Neural progenitor cell (in vitro differentiated cells): ENCODE results near the gene ARPIN. TPM values are rescaled to one million over a fixed set of nuclear protein-coding genes. Genes with fewer than 3 reads are reported as not detected.
A peak's percentile ranks its signal among the peaks of the same experiment; 100 is the strongest.
"Not testable (repeated sequence)": the region's sequence is repeated elsewhere in the genome, so short reads cannot be mapped to it uniquely, and the experiment has no call there.

ENCODE experiments used
- DNase-seq: peaks from one replicate; pipeline ENCODE4 v3.0.0-alpha.2; 2016; ENCODE audit warnings: low spot score
- H2AFZ ChIP-seq: fragments of 200-600 bp; sonication (generic); replicated peaks from 2 replicates; pipeline ENCODE4 v1.6.1; 2016; ENCODE audit warnings: antibody characterized with exemption
- H3F3A ChIP-seq: fragments of 200-600 bp; sonication (generic); 2 replicates; pipeline ENCODE4 v1.6.1; 2016; ENCODE audit warnings: antibody characterized with exemption, low read depth
- H3K27ac ChIP-seq: fragments of 200-600 bp; sonication (generic); 2 replicates; pipeline ENCODE4 v1.5.1; 2016; ENCODE audit warnings: mild to moderate bottlenecking
- H3K27me3 ChIP-seq: fragments of 200-600 bp; sonication (generic); 2 replicates; pipeline ENCODE4 v1.6.1; 2016; ENCODE audit warnings: mild to moderate bottlenecking, moderate library complexity
- H3K36me3 ChIP-seq: fragments of 200-600 bp; sonication (generic); 2 replicates; pipeline ENCODE4 v1.5.1; 2016
- H3K4me1 ChIP-seq: fragments of 200-600 bp; sonication (generic); 2 replicates; pipeline ENCODE4 v1.6.1; 2016; ENCODE audit warnings: mixed run types
- H3K4me2 ChIP-seq: fragments of 200-600 bp; sonication (generic); 2 replicates; pipeline ENCODE4 v1.6.1; 2016
- H3K4me3 ChIP-seq: fragments of 200-600 bp; sonication (generic); 2 replicates; pipeline ENCODE4 v1.5.1; 2016
- H3K79me2 ChIP-seq: fragments of 200-600 bp; sonication (generic); 2 replicates; pipeline ENCODE4 v1.6.1; 2016; ENCODE audit warnings: low read depth
- H3K9ac ChIP-seq: fragments of 200-600 bp; sonication (generic); 2 replicates; pipeline ENCODE4 v1.6.1; 2016
- H3K9me3 ChIP-seq: fragments of 200-600 bp; sonication (generic); 2 replicates; pipeline ENCODE4 v1.5.1; 2016; ENCODE audit warnings: low read depth
- H4K20me1 ChIP-seq: fragments of 200-600 bp; sonication (generic); 2 replicates; pipeline ENCODE4 v1.6.1; 2016; ENCODE audit warnings: low read depth
- H3K27ac Mint-ChIP-seq: 3 replicates; pipeline ENCODE4 v1.8.0; 2021; ENCODE audit warnings: mixed read lengths
- H3K27me3 Mint-ChIP-seq: 2 replicates; pipeline ENCODE4 v1.8.0; 2022; ENCODE audit warnings: low read depth, mild to moderate bottlenecking, inconsistent platforms, moderate library complexity, mixed read lengths; ENCODE audit not compliant: insufficient read depth
- H3K36me3 Mint-ChIP-seq: 3 replicates; pipeline ENCODE4 v1.8.0; 2021; ENCODE audit warnings: mixed read lengths
- H3K4me1 Mint-ChIP-seq: 3 replicates; pipeline ENCODE4 v1.8.0; 2021; ENCODE audit warnings: mixed read lengths
- H3K4me3 Mint-ChIP-seq: 3 replicates; pipeline ENCODE4 v1.8.0; 2021; ENCODE audit warnings: mild to moderate bottlenecking, moderate library complexity, mixed read lengths
- H3K9me3 Mint-ChIP-seq: 3 replicates; pipeline ENCODE4 v1.8.0; 2020; ENCODE audit warnings: mixed read lengths
- EZH2 ChIP-seq: fragments of 200-600 bp; sonication (generic); IDR thresholded peaks from 2 replicates; pipeline ENCODE4 v1.6.1; 2017; ENCODE audit warnings: antibody characterized with exemption, mild to moderate bottlenecking, moderate library complexity
- EZH2phosphoT487 ChIP-seq: fragments of 200-600 bp; sonication (generic); IDR thresholded peaks from 2 replicates; pipeline ENCODE4 v1.6.1; 2017; ENCODE audit warnings: antibody characterized with exemption
- total RNA-seq: library from RNA; depleted of rRNA; stranded (reverse); fragments of >200 nt; gene quantifications from 2 replicates; pipeline ENCODE4 v1.2.3, GENCODE V29; 2015; ENCODE audit warnings: low replicate concordance
- TF ChIP-seq, protein P1 (sequence below): fragments of 200-600 bp; sonication (generic); IDR thresholded peaks from 2 replicates; pipeline ENCODE4 v1.5.1; 2017; ENCODE audit warnings: antibody characterized with exemption, mild to moderate bottlenecking

The ARPIN gene
- total RNA-seq = 5.9 and 10.4 TPM in 2 replicates

DNA sequence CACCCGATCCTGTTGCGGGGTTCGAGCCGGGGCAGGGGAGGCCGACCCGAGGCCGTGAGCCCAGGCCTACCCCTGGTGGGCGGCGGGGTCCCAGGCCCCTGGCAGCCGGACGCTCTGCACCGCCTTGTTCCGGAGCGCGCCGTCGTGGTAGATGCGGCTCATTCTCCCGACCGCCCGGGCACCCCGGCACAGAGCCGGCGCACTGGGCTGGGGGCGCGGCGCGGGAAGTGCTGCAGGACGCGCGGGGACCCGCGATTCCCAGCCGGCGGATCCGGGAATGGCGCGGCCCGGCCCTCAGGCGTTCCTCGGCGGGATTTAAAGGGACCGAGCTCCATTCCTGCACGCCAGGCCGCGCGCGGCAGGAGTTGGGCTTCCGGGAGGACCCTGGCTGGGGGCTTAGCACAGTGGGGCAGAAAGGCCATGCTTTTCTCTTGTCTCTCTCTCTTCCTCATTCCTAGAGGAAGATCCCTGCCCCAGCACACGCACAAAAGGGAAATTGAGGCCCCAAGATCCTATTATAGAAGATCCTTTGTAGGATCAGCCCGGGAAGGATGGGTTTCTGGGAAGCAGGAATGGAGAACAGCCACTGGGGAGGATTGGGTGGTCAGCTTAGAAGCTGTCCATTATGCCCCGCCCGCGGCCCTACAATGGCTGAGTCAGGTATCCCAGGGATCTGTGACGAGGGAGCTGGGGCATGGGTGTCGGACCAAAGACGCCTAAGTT lies at the start of gene ARPIN:
ARPIN (minus strand) TSS at position 279 of the 723 bp plus-strand sequence; CDS start at position 162, 117 bp downstream.
- H4K20me1 ChIP-seq = no peaks in the 10 kb centered on the region
- peaks cover 10% of the 10 kb centered on the region for H3K27me3 Mint-ChIP-seq
- peak within 1 kb of the TSS; percentile 83 for H3K27ac Mint-ChIP-seq
- H3K4me3 ChIP-seq = peak within 1 kb of the TSS; percentile 44
- peaks cover 19% of the 10 kb centered on the region for H3K4me1 Mint-ChIP-seq
- H3K79me2 ChIP-seq = no peaks in the 10 kb centered on the region
- peak within 1 kb of the TSS; percentile 49 for H3K27ac ChIP-seq
- peaks cover 9% of the 10 kb centered on the region for H3F3A ChIP-seq
- no peaks in the 10 kb centered on the region for H3K9me3 Mint-ChIP-seq
- H3K4me2 ChIP-seq = peak within 1 kb of the TSS; percentile 73
- H3K4me1 ChIP-seq = peaks cover 16% of the 10 kb centered on the region
- DNase-seq = peak; percentile 83
- H3K36me3 Mint-ChIP-seq = peaks cover 6% of the 10 kb centered on the region
- TF ChIP-seq EZH2 = no peak
- TF ChIP-seq, protein P1, sequence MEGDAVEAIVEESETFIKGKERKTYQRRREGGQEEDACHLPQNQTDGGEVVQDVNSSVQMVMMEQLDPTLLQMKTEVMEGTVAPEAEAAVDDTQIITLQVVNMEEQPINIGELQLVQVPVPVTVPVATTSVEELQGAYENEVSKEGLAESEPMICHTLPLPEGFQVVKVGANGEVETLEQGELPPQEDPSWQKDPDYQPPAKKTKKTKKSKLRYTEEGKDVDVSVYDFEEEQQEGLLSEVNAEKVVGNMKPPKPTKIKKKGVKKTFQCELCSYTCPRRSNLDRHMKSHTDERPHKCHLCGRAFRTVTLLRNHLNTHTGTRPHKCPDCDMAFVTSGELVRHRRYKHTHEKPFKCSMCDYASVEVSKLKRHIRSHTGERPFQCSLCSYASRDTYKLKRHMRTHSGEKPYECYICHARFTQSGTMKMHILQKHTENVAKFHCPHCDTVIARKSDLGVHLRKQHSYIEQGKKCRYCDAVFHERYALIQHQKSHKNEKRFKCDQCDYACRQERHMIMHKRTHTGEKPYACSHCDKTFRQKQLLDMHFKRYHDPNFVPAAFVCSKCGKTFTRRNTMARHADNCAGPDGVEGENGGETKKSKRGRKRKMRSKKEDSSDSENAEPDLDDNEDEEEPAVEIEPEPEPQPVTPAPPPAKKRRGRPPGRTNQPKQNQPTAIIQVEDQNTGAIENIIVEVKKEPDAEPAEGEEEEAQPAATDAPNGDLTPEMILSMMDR = no peak
- TF ChIP-seq EZH2phosphoT487 = no peak
- H3K9ac ChIP-seq = peak within 1 kb of the TSS; percentile 42
- H3K36me3 ChIP-seq = no peaks in the 10 kb centered on the region
- peak within 1 kb of the TSS; percentile 99 for H2AFZ ChIP-seq
- H3K9me3 ChIP-seq = no peaks in the 10 kb centered on the region
- no peaks in the 10 kb centered on the region for H3K27me3 ChIP-seq
- H3K4me3 Mint-ChIP-seq = peak within 1 kb of the TSS; percentile 86

DNA sequence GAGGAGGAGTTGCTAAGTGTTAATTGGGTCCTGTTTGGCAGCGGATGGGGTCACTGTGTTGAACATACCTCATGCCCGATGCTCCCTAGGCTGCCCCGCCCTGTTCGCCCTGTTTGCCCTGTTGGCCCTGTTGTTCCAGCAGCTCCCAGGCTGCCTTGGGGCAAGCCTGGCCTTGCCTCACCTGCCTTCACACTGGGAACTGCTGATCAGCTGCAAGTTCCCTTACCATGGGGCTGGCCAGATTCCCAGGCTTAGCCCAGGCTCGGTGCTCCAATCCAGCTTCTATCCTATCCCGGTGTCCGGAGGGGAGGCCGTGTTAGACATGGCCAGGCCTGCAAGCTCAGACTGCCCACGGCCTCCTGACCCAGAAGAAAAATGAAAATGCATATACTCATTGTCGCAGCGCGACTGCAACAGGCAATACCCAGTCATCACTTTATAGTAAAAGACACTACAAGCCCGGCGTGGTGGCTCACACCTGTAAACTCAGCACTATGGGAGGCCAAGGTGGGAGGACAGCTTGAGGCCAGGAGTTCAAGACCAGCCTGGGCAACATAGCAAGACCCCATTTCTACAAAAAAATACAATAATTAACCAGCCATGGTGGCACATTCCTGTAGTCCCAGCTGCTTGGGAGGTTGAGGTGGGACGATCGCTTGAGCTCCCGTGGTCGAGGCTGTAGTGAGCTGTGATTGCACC lies 45.5 kb upstream of the ARPIN start:
- Histone ChIP-seq H3K9me3 (no peaks in the 10 kb centered on the region), H3K79me2 (no peaks in the 10 kb centered on the region), H3K27ac (no peak overlapping the region), H3K4me2 (no peak overlapping the region), H2AFZ (peak overlapping the region; percentile 28), H4K20me1 (no peaks in the 10 kb centered on the region), H3K9ac (no peak overlapping the region), H3K4me3 (no peak overlapping the region), H3K4me1 (no peaks in the 10 kb centered on the region), H3F3A (no peaks in the 10 kb centered on the region), H3K27me3 (no peaks in the 10 kb centered on the region), H3K36me3 (no peaks in the 10 kb centered on the region)
- Mint-ChIP-seq H3K27me3 (peaks cover 2% of the 10 kb centered on the region), H3K27ac (no peak overlapping the region), H3K4me1 (no peaks in the 10 kb centered on the region), H3K36me3 (no peaks in the 10 kb centered on the region), H3K4me3 (no peak overlapping the region), H3K9me3 (peaks cover 3% of the 10 kb centered on the region)
- no peak for DNase-seq
- TF ChIP-seq EZH2phosphoT487 (no peak), EZH2 (no peak)
- TF ChIP-seq, protein P1 = no peak

DNA sequence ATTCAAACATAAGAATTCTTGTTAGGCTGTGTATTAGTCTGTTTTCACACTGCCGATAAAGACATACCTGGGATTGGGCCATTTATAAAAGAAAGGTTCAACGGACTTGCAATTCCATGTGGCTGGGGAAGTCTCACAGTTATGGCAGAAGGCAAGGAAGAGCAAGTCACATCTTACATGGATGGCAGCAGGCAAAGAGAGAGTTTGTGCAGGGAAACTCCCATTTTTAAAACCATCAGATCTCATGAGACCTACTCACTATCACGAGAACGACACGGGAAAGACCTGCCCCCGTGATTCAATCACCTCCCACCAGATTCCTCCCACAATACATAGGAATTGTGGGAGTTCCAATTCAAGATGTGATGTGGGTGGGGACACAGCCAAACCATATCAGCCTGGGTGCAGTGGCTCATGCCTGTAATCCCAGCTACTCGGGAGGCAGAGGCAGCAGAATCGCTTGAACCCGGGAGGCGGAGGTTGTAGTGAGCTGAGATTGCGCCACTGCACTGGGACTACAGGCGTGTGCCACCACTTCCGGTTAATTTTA lies 42.8 kb upstream of the ARPIN start:
- H3K27me3 ChIP-seq, H3K79me2 ChIP-seq, H3K9me3 ChIP-seq, H3K27ac Mint-ChIP-seq, H3K4me3 Mint-ChIP-seq, H2AFZ ChIP-seq, H3K4me1 Mint-ChIP-seq, H3K4me2 ChIP-seq, H3K36me3 ChIP-seq, H3K9me3 Mint-ChIP-seq, H3K4me3 ChIP-seq, H3K36me3 Mint-ChIP-seq, H3K4me1 ChIP-seq, H3K9ac ChIP-seq, H3K27ac ChIP-seq, DNase-seq, H3F3A ChIP-seq, H3K27me3 Mint-ChIP-seq, H4K20me1 ChIP-seq: not testable (repeated sequence)
